ENCODE measurements around the gene LY6G6D.

The LY6G6D gene

GRCh38 chr6:31686483-31686882 lies 28.7 kb upstream of the LY6G6D start:
- Histone ChIP-seq H3K27me3 (ENCODE audit: control insufficient read depth, insufficient read depth, low read length) (peaks cover 7% of the 10 kb centered on the region), H3K36me3 (ENCODE audit: control insufficient read depth, insufficient read depth, low read length) (peaks cover 25% of the 10 kb centered on the region), H3K4me1 (ENCODE audit: control insufficient read depth, insufficient read depth, low read length) (peaks cover 2% of the 10 kb centered on the region), H3K4me3 (ENCODE audit: low read depth, low read length) (no peak overlapping the region), H3K9ac (ENCODE audit: low read depth, low read length) (no peak overlapping the region), H3K9me3 (ENCODE audit: control insufficient read depth, insufficient read depth, low read length) (no peaks in the 10 kb centered on the region)

- Histone ChIP-seq H3K4me1 (ENCODE audit: control insufficient read depth, insufficient read depth, low read length) (peaks cover 2% of the 10 kb centered on the region), H3K9ac (ENCODE audit: low read depth, low read length) (no peak overlapping the region), H3K27me3 (ENCODE audit: control insufficient read depth, insufficient read depth, low read length) (peaks cover under 1% of the 10 kb centered on the region), H3K36me3 (ENCODE audit: control insufficient read depth, insufficient read depth, low read length) (peaks cover 28% of the 10 kb centered on the region), H3K4me3 (ENCODE audit: low read depth, low read length) (no peak overlapping the region), H3K9me3 (ENCODE audit: control insufficient read depth, insufficient read depth, low read length) (no peaks in the 10 kb centered on the region)
Observed at GRCh38 chr6:31687321-31687720, 27.8 kb upstream of the LY6G6D start.

GRCh38 chr6:31687860-31688693 lies 27.1 kb upstream of the LY6G6D start:
- Histone ChIP-seq H3K27me3 (ENCODE audit: control insufficient read depth, insufficient read depth, low read length) (no peaks in the 10 kb centered on the region), H3K9me3 (ENCODE audit: control insufficient read depth, insufficient read depth, low read length) (no peaks in the 10 kb centered on the region), H3K36me3 (ENCODE audit: control insufficient read depth, insufficient read depth, low read length) (peaks cover 28% of the 10 kb centered on the region), H3K9ac (ENCODE audit: low read depth, low read length) (no peak overlapping the region), H3K4me3 (ENCODE audit: low read depth, low read length) (no peak overlapping the region), H3K4me1 (ENCODE audit: control insufficient read depth, insufficient read depth, low read length) (peaks cover 2% of the 10 kb centered on the region)

GRCh38 chr6:31689249-31690110 lies 25.7 kb upstream of the LY6G6D start:
- no peaks in the 10 kb centered on the region for H3K27me3 ChIP-seq (ENCODE audit: control insufficient read depth, insufficient read depth, low read length)
- peaks cover 2% of the 10 kb centered on the region for H3K4me1 ChIP-seq (ENCODE audit: control insufficient read depth, insufficient read depth, low read length)
- peaks cover 28% of the 10 kb centered on the region for H3K36me3 ChIP-seq (ENCODE audit: control insufficient read depth, insufficient read depth, low read length)
- H3K4me3 ChIP-seq (ENCODE audit: low read depth, low read length), result no peak overlapping the region
- no peaks in the 10 kb centered on the region for H3K9me3 ChIP-seq (ENCODE audit: control insufficient read depth, insufficient read depth, low read length)
- H3K9ac ChIP-seq (ENCODE audit: low read depth, low read length), result no peak overlapping the region

- peaks cover 2% of the 10 kb centered on the region for H3K4me1 ChIP-seq (ENCODE audit: control insufficient read depth, insufficient read depth, low read length)
- no peak overlapping the region for H3K9ac ChIP-seq (ENCODE audit: low read depth, low read length)
- peaks cover 32% of the 10 kb centered on the region for H3K36me3 ChIP-seq (ENCODE audit: control insufficient read depth, insufficient read depth, low read length)
- no peaks in the 10 kb centered on the region for H3K27me3 ChIP-seq (ENCODE audit: control insufficient read depth, insufficient read depth, low read length)
- no peaks in the 10 kb centered on the region for H3K9me3 ChIP-seq (ENCODE audit: control insufficient read depth, insufficient read depth, low read length)
- no peak overlapping the region for H3K4me3 ChIP-seq (ENCODE audit: low read depth, low read length)
Observed at GRCh38 chr6:31690231-31691077, 24.7 kb upstream of the LY6G6D start.

GRCh38 chr6:31691078-31691463 lies 24.1 kb upstream of the LY6G6D start:
- Histone ChIP-seq H3K4me3 (ENCODE audit: low read depth, low read length) (no peak overlapping the region), H3K36me3 (ENCODE audit: control insufficient read depth, insufficient read depth, low read length) (peaks cover 32% of the 10 kb centered on the region), H3K9ac (ENCODE audit: low read depth, low read length) (no peak overlapping the region), H3K27me3 (ENCODE audit: control insufficient read depth, insufficient read depth, low read length) (no peaks in the 10 kb centered on the region), H3K4me1 (ENCODE audit: control insufficient read depth, insufficient read depth, low read length) (peaks cover 2% of the 10 kb centered on the region), H3K9me3 (ENCODE audit: control insufficient read depth, insufficient read depth, low read length) (no peaks in the 10 kb centered on the region)

GRCh38 chr6:31691564-31692108 lies 23.5 kb upstream of the LY6G6D start:
- H3K36me3 ChIP-seq (ENCODE audit: control insufficient read depth, insufficient read depth, low read length), result peaks cover 33% of the 10 kb centered on the region
- no peaks in the 10 kb centered on the region for H3K27me3 ChIP-seq (ENCODE audit: control insufficient read depth, insufficient read depth, low read length)
- no peaks in the 10 kb centered on the region for H3K9me3 ChIP-seq (ENCODE audit: control insufficient read depth, insufficient read depth, low read length)
- no peak overlapping the region for H3K4me3 ChIP-seq (ENCODE audit: low read depth, low read length)
- no peak overlapping the region for H3K9ac ChIP-seq (ENCODE audit: low read depth, low read length)
- H3K4me1 ChIP-seq (ENCODE audit: control insufficient read depth, insufficient read depth, low read length), result peaks cover 2% of the 10 kb centered on the region

GRCh38 chr6:31692353-31692752 lies 22.8 kb upstream of the LY6G6D start:
- Histone ChIP-seq H3K36me3 (ENCODE audit: control insufficient read depth, insufficient read depth, low read length) (peaks cover 34% of the 10 kb centered on the region), H3K4me1 (ENCODE audit: control insufficient read depth, insufficient read depth, low read length) (peaks cover 2% of the 10 kb centered on the region), H3K9ac (ENCODE audit: low read depth, low read length) (no peak overlapping the region), H3K9me3 (ENCODE audit: control insufficient read depth, insufficient read depth, low read length) (no peaks in the 10 kb centered on the region), H3K4me3 (ENCODE audit: low read depth, low read length) (no peak overlapping the region), H3K27me3 (ENCODE audit: control insufficient read depth, insufficient read depth, low read length) (no peaks in the 10 kb centered on the region)

- Histone ChIP-seq H3K27me3 (ENCODE audit: control insufficient read depth, insufficient read depth, low read length) (no peaks in the 10 kb centered on the region), H3K4me1 (ENCODE audit: control insufficient read depth, insufficient read depth, low read length) (peaks cover 2% of the 10 kb centered on the region), H3K4me3 (ENCODE audit: low read depth, low read length) (no peak overlapping the region), H3K36me3 (ENCODE audit: control insufficient read depth, insufficient read depth, low read length) (peaks cover 28% of the 10 kb centered on the region), H3K9ac (ENCODE audit: low read depth, low read length) (no peak overlapping the region), H3K9me3 (ENCODE audit: control insufficient read depth, insufficient read depth, low read length) (no peaks in the 10 kb centered on the region)
Observed at GRCh38 chr6:31692886-31693285, 22.3 kb upstream of the LY6G6D start.

- H3K4me1 ChIP-seq (ENCODE audit: control insufficient read depth, insufficient read depth, low read length), result peaks cover 2% of the 10 kb centered on the region
- H3K36me3 ChIP-seq (ENCODE audit: control insufficient read depth, insufficient read depth, low read length), result peaks cover 27% of the 10 kb centered on the region
- H3K9ac ChIP-seq (ENCODE audit: low read depth, low read length), result no peak overlapping the region
- no peaks in the 10 kb centered on the region for H3K9me3 ChIP-seq (ENCODE audit: control insufficient read depth, insufficient read depth, low read length)
- H3K27me3 ChIP-seq (ENCODE audit: control insufficient read depth, insufficient read depth, low read length), result no peaks in the 10 kb centered on the region
- H3K4me3 ChIP-seq (ENCODE audit: low read depth, low read length), result no peak overlapping the region
Observed at GRCh38 chr6:31693535-31693934, 21.6 kb upstream of the LY6G6D start.

- H3K36me3 ChIP-seq (ENCODE audit: control insufficient read depth, insufficient read depth, low read length), result peaks cover 16% of the 10 kb centered on the region
- H3K9me3 ChIP-seq (ENCODE audit: control insufficient read depth, insufficient read depth, low read length), result no peaks in the 10 kb centered on the region
- no peak overlapping the region for H3K4me3 ChIP-seq (ENCODE audit: low read depth, low read length)
- H3K27me3 ChIP-seq (ENCODE audit: control insufficient read depth, insufficient read depth, low read length), result no peaks in the 10 kb centered on the region
- peaks cover 2% of the 10 kb centered on the region for H3K4me1 ChIP-seq (ENCODE audit: control insufficient read depth, insufficient read depth, low read length)
- H3K9ac ChIP-seq (ENCODE audit: low read depth, low read length), result no peak overlapping the region
Observed at GRCh38 chr6:31697555-31697954, 17.6 kb upstream of the LY6G6D start.

Data from iPS-15b (cell line).